Measurements from ENCODE around the gene ADAM12.

The ADAM12 gene

GRCh38 chr10:125983656-125984055 lies 404.6 kb downstream of the ADAM12 start:
- Histone ChIP-seq H3K4me1 (ENCODE audit: control insufficient read depth, low read length) (no peaks in the 10 kb centered on the region), H3K79me2 (ENCODE audit: control insufficient read depth, low read length) (no peaks in the 10 kb centered on the region), H3K4me2 (ENCODE audit: low read length) (no peak overlapping the region), H3K9me2 (replicated peaks; ENCODE audit: control insufficient read depth, low read length) (no peaks in the 10 kb centered on the region), H3K4me3 (ENCODE audit: low read length) (no peak overlapping the region), H3F3A (ENCODE audit: control insufficient read depth, insufficient read depth) (no peaks in the 10 kb centered on the region), H3K36me3 (ENCODE audit: control insufficient read depth, low read length) (no peaks in the 10 kb centered on the region), H3K27me3 (ENCODE audit: control insufficient read depth, low read length) (peaks cover 9% of the 10 kb centered on the region), H3K27ac (ENCODE audit: low read depth, low read length) (no peak overlapping the region), H4K20me1 (ENCODE audit: control insufficient read depth, insufficient read depth, low read depth, low read length) (no peaks in the 10 kb centered on the region), H3K9me3 (ENCODE audit: control insufficient read depth, insufficient read depth, low read length) (no peaks in the 10 kb centered on the region)
- TF ChIP-seq EZH2phosphoT487 (IDR thresholded peaks at IDR 0.05; ENCODE audit: borderline replicate concordance, low read length) (no peak), CTCF (IDR thresholded peaks at IDR 0.05; ENCODE audit: low read depth, low read length, poor library complexity, severe bottlenecking) (no peak)

- Histone ChIP-seq H3K4me3 (ENCODE audit: low read length) (no peak overlapping the region), H3K27me3 (ENCODE audit: control insufficient read depth, low read length) (peaks cover 9% of the 10 kb centered on the region), H3K4me2 (ENCODE audit: low read length) (no peak overlapping the region)
Measured at GRCh38 chr10:125983161-125983560, 405.1 kb downstream of the ADAM12 start.

GRCh38 chr10:125982260-125982948 lies 405.9 kb downstream of the ADAM12 start:
- H3K36me3 ChIP-seq (ENCODE audit: control insufficient read depth, low read length), result no peaks in the 10 kb centered on the region
- H3K79me2 ChIP-seq (ENCODE audit: control insufficient read depth, low read length), result no peaks in the 10 kb centered on the region
- H3F3A ChIP-seq (ENCODE audit: control insufficient read depth, insufficient read depth), result no peaks in the 10 kb centered on the region
- peak; percentile 71 for TF ChIP-seq CTCF (IDR thresholded peaks at IDR 0.05; ENCODE audit: low read depth, low read length, poor library complexity, severe bottlenecking)
- no peak for TF ChIP-seq EZH2phosphoT487 (IDR thresholded peaks at IDR 0.05; ENCODE audit: borderline replicate concordance, low read length)
- no peak overlapping the region for H3K27ac ChIP-seq (ENCODE audit: low read depth, low read length)
- H3K9me3 ChIP-seq (ENCODE audit: control insufficient read depth, insufficient read depth, low read length), result no peaks in the 10 kb centered on the region
- no peak overlapping the region for H3K4me3 ChIP-seq (ENCODE audit: low read length)
- H3K4me2 ChIP-seq (ENCODE audit: low read length), result no peak overlapping the region
- no peaks in the 10 kb centered on the region for H3K4me1 ChIP-seq (ENCODE audit: control insufficient read depth, low read length)
- H4K20me1 ChIP-seq (ENCODE audit: control insufficient read depth, insufficient read depth, low read depth, low read length), result no peaks in the 10 kb centered on the region
- no peaks in the 10 kb centered on the region for H3K9me2 ChIP-seq (replicated peaks; ENCODE audit: control insufficient read depth, low read length)
- H3K27me3 ChIP-seq (ENCODE audit: control insufficient read depth, low read length), result peaks cover 9% of the 10 kb centered on the region

More at GRCh38 chr10:125983161-125983560, 405.1 kb downstream of the ADAM12 start:
- H3F3A ChIP-seq (ENCODE audit: control insufficient read depth, insufficient read depth), result no peaks in the 10 kb centered on the region
- H3K27ac ChIP-seq (ENCODE audit: low read depth, low read length), result no peak overlapping the region
- H3K36me3 ChIP-seq (ENCODE audit: control insufficient read depth, low read length), result no peaks in the 10 kb centered on the region
- H4K20me1 ChIP-seq (ENCODE audit: control insufficient read depth, insufficient read depth, low read depth, low read length), result no peaks in the 10 kb centered on the region
- H3K9me2 ChIP-seq (replicated peaks; ENCODE audit: control insufficient read depth, low read length), result no peaks in the 10 kb centered on the region
- no peaks in the 10 kb centered on the region for H3K9me3 ChIP-seq (ENCODE audit: control insufficient read depth, insufficient read depth, low read length)
- no peak for TF ChIP-seq CTCF (IDR thresholded peaks at IDR 0.05; ENCODE audit: low read depth, low read length, poor library complexity, severe bottlenecking)
- TF ChIP-seq EZH2phosphoT487 (IDR thresholded peaks at IDR 0.05; ENCODE audit: borderline replicate concordance, low read length), result no peak
- no peaks in the 10 kb centered on the region for H3K79me2 ChIP-seq (ENCODE audit: control insufficient read depth, low read length)
- no peaks in the 10 kb centered on the region for H3K4me1 ChIP-seq (ENCODE audit: control insufficient read depth, low read length)

Data from DOHH2 (cell line).